HS-27A (cell line): ENCODE measurements around the gene ANKRD44.

Experiments
- DNase-seq: peaks from one replicate; pipeline ENCODE4 v3.0.0-alpha.2; 2012; ENCODE audit warnings: low read depth, missing footprints

ANKRD44 gene

GRCh38 chr2:196987649-196988364, 322.8 kb downstream of the ANKRD44 start:
- peak; percentile 46 for DNase-seq

GRCh38 chr2:196987298-196987648, 323.3 kb downstream of the ANKRD44 start:
- DNase-seq: no peak

GRCh38 chr2:196985511-196986183, 324.9 kb downstream of the ANKRD44 start:
- no peak for DNase-seq

- DNase-seq: no peak
Observed at GRCh38 chr2:196984903-196985302, 325.7 kb downstream of the ANKRD44 start.

GRCh38 chr2:196983934-196984333, 326.6 kb downstream of the ANKRD44 start:
- no peak for DNase-seq

GRCh38 chr2:196980473-196980872, 330.1 kb downstream of the ANKRD44 start:
- DNase-seq: no peak

- no peak for DNase-seq
Observed at GRCh38 chr2:196980001-196980400, 330.6 kb downstream of the ANKRD44 start.

- DNase-seq: no peak
Observed at GRCh38 chr2:196977507-196977906, 333.1 kb downstream of the ANKRD44 start.

- DNase-seq: no peak
Observed at GRCh38 chr2:196974970-196975369, 335.6 kb downstream of the ANKRD44 start.

GRCh38 chr2:196971574-196972279, 338.9 kb downstream of the ANKRD44 start:
- no peak for DNase-seq

GRCh38 chr2:196970099-196970498, 340.5 kb downstream of the ANKRD44 start:
- DNase-seq: no peak

- DNase-seq: no peak
Observed at GRCh38 chr2:196968516-196968915, 342.1 kb downstream of the ANKRD44 start.

GRCh38 chr2:196967775-196968174, 342.8 kb downstream of the ANKRD44 start:
- no peak for DNase-seq

GRCh38 chr2:196967116-196967515, 343.5 kb downstream of the ANKRD44 start:
- no peak for DNase-seq

GRCh38 chr2:196966061-196966460, 344.5 kb downstream of the ANKRD44 start:
- DNase-seq: no peak

- no peak for DNase-seq
Observed at GRCh38 chr2:196965651-196966050, 344.9 kb downstream of the ANKRD44 start.

- DNase-seq: no peak
Observed at GRCh38 chr2:196963961-196964360, 346.6 kb downstream of the ANKRD44 start.

GRCh38 chr2:196963043-196963442, 347.5 kb downstream of the ANKRD44 start:
- DNase-seq: no peak

- DNase-seq: no peak
Observed at GRCh38 chr2:196962325-196962724, 348.3 kb downstream of the ANKRD44 start.

- no peak for DNase-seq
Observed at GRCh38 chr2:196961889-196962288, 348.7 kb downstream of the ANKRD44 start.

- no peak for DNase-seq
Observed at GRCh38 chr2:196959734-196960338, 350.7 kb downstream of the ANKRD44 start.

GRCh38 chr2:196959281-196959680, 351.3 kb downstream of the ANKRD44 start:
- DNase-seq: no peak
